ENCODE results near the gene POLR1H.

POLR1H gene

GRCh38 chr6:30103872-30104179 lies 42.8 kb downstream of the POLR1H start:
- no peak overlapping the region for H3K27ac ChIP-seq
- ChIA-PET POLR2A (ENCODE audit: low non-redundant PET) (no interaction called here), CTCF (interaction anchor here (0.6 to 5.0 kb wide), 15 partner anchors 9 to 189 kb away, joined by 3 to 32 read pairs (median 5); partner anchors contain the start of gene TRIM31)
- DNase-seq (ENCODE audit: low spot score): no peak
- TF ChIP-seq CTCF (conservative IDR thresholded peaks at IDR 0.05; ENCODE audit: low read depth): no peak

GRCh38 chr6:30104661-30105060 lies 43.6 kb downstream of the POLR1H start:
- DNase-seq (ENCODE audit: low spot score): no peak
- no peak overlapping the region for H3K27ac ChIP-seq
- TF ChIP-seq CTCF (conservative IDR thresholded peaks at IDR 0.05; ENCODE audit: low read depth): no peak
- ChIA-PET CTCF (interaction anchor here (0.7 to 5.0 kb wide), 6 partner anchors 10 to 28 kb away, joined by 3 to 32 read pairs (median 6); no protein-coding TSS in a partner anchor), POLR2A (ENCODE audit: low non-redundant PET) (no interaction called here)

GRCh38 chr6:30111266-30111856 lies 50.3 kb downstream of the POLR1H start:
- ChIA-PET POLR2A (ENCODE audit: low non-redundant PET) (no interaction called here), CTCF (interaction anchor here (0.6 to 1.4 kb wide), 3 partner anchors 8 to 267 kb away, joined by 3 to 5 read pairs (median 5); no protein-coding TSS in a partner anchor)
- no peak for TF ChIP-seq CTCF (conservative IDR thresholded peaks at IDR 0.05; ENCODE audit: low read depth)
- no peak overlapping the region for H3K27ac ChIP-seq
- no peak for DNase-seq (ENCODE audit: low spot score)

GRCh38 chr6:30112402-30112994 lies 51.4 kb downstream of the POLR1H start:
- ChIA-PET POLR2A (ENCODE audit: low non-redundant PET) (no interaction called here), CTCF (interaction anchor here (0.7 to 1.4 kb wide), 2 partner anchors 9 to 437 kb away, joined by 4 to 5 read pairs; no protein-coding TSS in a partner anchor)
- H3K27ac ChIP-seq: no peak overlapping the region
- DNase-seq (ENCODE audit: low spot score): no peak
- TF ChIP-seq CTCF (conservative IDR thresholded peaks at IDR 0.05; ENCODE audit: low read depth): no peak

GRCh38 chr6:30113003-30113759 lies 52.1 kb downstream of the POLR1H start, which contains the start of gene TRIM31:
TSS of gene TRIM31 (minus strand) at chr6:30113090. CDS start at chr6:30112805, 285 bp downstream.
- POLR2A ChIA-PET (ENCODE audit: low non-redundant PET): no interaction called here
- no peak within 1 kb of the TSS for H3K27ac ChIP-seq
- no peak for TF ChIP-seq CTCF (conservative IDR thresholded peaks at IDR 0.05; ENCODE audit: low read depth)
- DNase-seq (ENCODE audit: low spot score): no peak
- CTCF ChIA-PET: interaction anchor here (0.7 to 1.4 kb wide), 2 partner anchors 10 to 438 kb away, joined by 4 to 5 read pairs; no protein-coding TSS in a partner anchor

- no peak overlapping the region for H3K27ac ChIP-seq
- POLR2A ChIA-PET (ENCODE audit: low non-redundant PET): no interaction called here
- no peak for DNase-seq (ENCODE audit: low spot score)
- CTCF ChIA-PET: no interaction called here
- TF ChIP-seq CTCF (conservative IDR thresholded peaks at IDR 0.05; ENCODE audit: low read depth): no peak
Observed at GRCh38 chr6:30113841-30114240, 52.8 kb downstream of the POLR1H start.

Data from RWPE1 (cell line).